ENCODE data around the gene ARHGAP22. TPM values are rescaled to one million over a fixed set of nuclear protein-coding genes. Genes with fewer than 3 reads are reported as not detected.

The ARHGAP22 gene
- total and polyA plus RNA-seq, 2 of the 4 experiments (the other 2 are of a cell fraction), result 28.3 to 30.2 TPM

- Histone ChIP-seq H2AK5ac (ENCODE audit: low read depth, low read length) (no peak overlapping the region; the same call in 1 of the 2 replicates), H3K56ac (ENCODE audit: extremely low read depth, insufficient read depth, low read length) (no peak overlapping the region), H3K36me3 (ENCODE audit: control insufficient read depth, insufficient read depth, low read length) (no peaks in the 10 kb centered on the region; the same call in 1 of the 2 replicates), H4K8ac (ENCODE audit: low read depth in 2 of 2, low read length in 2 of 2) (no peak overlapping the region), H3K9ac (ENCODE audit: low read depth, low read length) (no peak overlapping the region), H2BK15ac (ENCODE audit: low read depth, low read length) (no peak overlapping the region), H3K18ac (ENCODE audit: low read depth, low read length) (no peak overlapping the region), H3K27ac (ENCODE audit: insufficient read depth, low read length) (no peak overlapping the region), H3K9me3 (ENCODE audit: control insufficient read depth, insufficient read depth, low read length) (peaks cover 2% of the 10 kb centered on the region), H3K4ac (ENCODE audit: low read depth, low read length) (no peak overlapping the region), H3K4me1 (ENCODE audit: control insufficient read depth, insufficient read depth, low read length) (peaks cover 11% of the 10 kb centered on the region), H3K23ac (ENCODE audit: low read depth, low read length) (no peak overlapping the region), H2AFZ (replicated peaks; ENCODE audit: low read length, poor library complexity) (no peak overlapping the region), H2BK20ac (ENCODE audit: low read depth, low read length) (no peak overlapping the region), H4K91ac (ENCODE audit: insufficient read depth, low read depth, low read length) (no peak overlapping the region), H4K20me1 (ENCODE audit: insufficient read depth, low read length) (peaks cover 20% of the 10 kb centered on the region), H3K27me3 (ENCODE audit: control insufficient read depth, insufficient read depth, low read length) (no peaks in the 10 kb centered on the region), H4K5ac (ENCODE audit: low read depth, low read length) (no peak overlapping the region), H3K14ac (replicated peaks; ENCODE audit: low read depth, low read length) (no peak overlapping the region), H3K9me1 (ENCODE audit: insufficient read depth, low read length) (peaks cover 9% of the 10 kb centered on the region), H3K79me1 (ENCODE audit: low read depth in 1 of 2, low read length in 2 of 2) (peaks cover 34 to 72% of the 10 kb centered on the region in 2 experiments), H2BK5ac (ENCODE audit: low read depth, low read length, poor library complexity, severe bottlenecking) (no peak overlapping the region), H2AK9ac (replicated peaks; ENCODE audit: low read depth, low read length, poor library complexity) (no peak overlapping the region), H3K4me3 (ENCODE audit: insufficient read depth, low read depth, low read length) (no peak overlapping the region), H3K4me2 (ENCODE audit: low read depth, low read length) (no peak overlapping the region), H2BK120ac (ENCODE audit: low read depth, low read length) (no peak overlapping the region)
- ChIA-PET POLR2A (ENCODE audit: unreplicated experiment) (no interaction called here), CTCF (no interaction called here)
- DNase-seq (no peak), ATAC-seq (ENCODE audit: low read depth) (no peak)
- 80% methylated on average over 1 of the region's 4 CpGs; no CpG with 5 or more reads in 1 of the 2 experiments for WGBS, 2 experiments (ENCODE audit: extremely low coverage in 2 of 2, insufficient read length in 1 of 2)
- no peak for TF ChIP-seq BHLHE40 (IDR thresholded peaks at IDR 0.05; ENCODE audit: low read depth, low read length)
- no peak for TF ChIP-seq SMC3 (IDR thresholded peaks at IDR 0.05; ENCODE audit: low read depth, low read length)
- TF ChIP-seq CEBPB (IDR thresholded peaks at IDR 0.05; ENCODE audit: low read depth, low read length), result no peak
- TF ChIP-seq MXI1 (IDR thresholded peaks at IDR 0.05; ENCODE audit: borderline replicate concordance, low read depth, low read length), result no peak
- no peak for TF ChIP-seq CHD1 (IDR thresholded peaks at IDR 0.05; ENCODE audit: low read depth, low read length)
- no peak for TF ChIP-seq USF2 (IDR thresholded peaks at IDR 0.05; ENCODE audit: low read depth, low read length)
- TF ChIP-seq POLR2A (IDR thresholded peaks at IDR 0.05; ENCODE audit: low read depth, low read length), result no peak
- no peak for TF ChIP-seq NFE2L2 (IDR thresholded peaks at IDR 0.05; ENCODE audit: low read depth, low read length)
- TF ChIP-seq ELK1 (IDR thresholded peaks at IDR 0.05; ENCODE audit: borderline replicate concordance, low read depth, low read length), result no peak
- TF ChIP-seq MAZ (IDR thresholded peaks at IDR 0.05; ENCODE audit: borderline replicate concordance, low read depth, low read length), result no peak
- no peak for TF ChIP-seq RFX5 (IDR thresholded peaks at IDR 0.05; ENCODE audit: low read depth, low read length)
- no peak for TF ChIP-seq CTCF (conservative IDR thresholded peaks at IDR 0.05; ENCODE audit: low read depth, low read length)
- no peak for TF ChIP-seq FOS (IDR thresholded peaks at IDR 0.05; ENCODE audit: low read depth, low read length)
- TF ChIP-seq MAFK (IDR thresholded peaks at IDR 0.05; ENCODE audit: low read depth, low read length), result no peak
- no peak for TF ChIP-seq RAD21 (IDR thresholded peaks at IDR 0.05; ENCODE audit: low read length)
- no peak for TF ChIP-seq RCOR1 (IDR thresholded peaks at IDR 0.05; ENCODE audit: insufficient replicate concordance, low read length)
- in situ Hi-C loops (cut with MboI; ENCODE audit: low sequenced_read_pairs) (loop anchor here (25.0 kb wide), 2 partner anchors 157 to 307 kb away; no protein-coding TSS in a partner anchor), intact Hi-C loops (cut with micrococcal nuclease) (no loop called here), dilution Hi-C loops (cut with HindIII; ENCODE audit: low sequenced_read_pairs, unreplicated experiment) (no loop called here)
- no TSS peak for BruUV-seq (replicated peaks)
These were observed 85.9 kb downstream of the ARHGAP22 start for GRCh38 chr10:48518986-48519385.

Data from IMR-90 (cell line).